Astrocyte of the cerebellum (primary cell): Measurements from ENCODE around the gene POFUT1.
A peak's percentile ranks its signal among the peaks of the same experiment; 100 is the strongest.

Experiments used
- DNase-seq: peaks from one replicate; pipeline ENCODE4 v3.0.0-alpha.2; 2011; ENCODE audit warnings: low read depth
- H3K4me3 ChIP-seq: 2 replicates; pipeline ENCODE4 v1.5.1; 2011; ENCODE audit warnings: mild to moderate bottlenecking, low read depth, low read length, moderate library complexity
- in situ Hi-C: cut with HindIII; loops from 2 replicates; pipeline ENCODE4 v1.10.0; 2017; ENCODE audit warnings: low sequenced_read_pairs
- TF ChIP-seq, protein P1 (sequence below): IDR thresholded peaks from 2 replicates; pipeline ENCODE4 v1.5.1; 2012; ENCODE audit warnings: low read length, low read depth, moderate library complexity, mild to moderate bottlenecking; ENCODE audit errors: missing control alignments

POFUT1 gene

DNA sequence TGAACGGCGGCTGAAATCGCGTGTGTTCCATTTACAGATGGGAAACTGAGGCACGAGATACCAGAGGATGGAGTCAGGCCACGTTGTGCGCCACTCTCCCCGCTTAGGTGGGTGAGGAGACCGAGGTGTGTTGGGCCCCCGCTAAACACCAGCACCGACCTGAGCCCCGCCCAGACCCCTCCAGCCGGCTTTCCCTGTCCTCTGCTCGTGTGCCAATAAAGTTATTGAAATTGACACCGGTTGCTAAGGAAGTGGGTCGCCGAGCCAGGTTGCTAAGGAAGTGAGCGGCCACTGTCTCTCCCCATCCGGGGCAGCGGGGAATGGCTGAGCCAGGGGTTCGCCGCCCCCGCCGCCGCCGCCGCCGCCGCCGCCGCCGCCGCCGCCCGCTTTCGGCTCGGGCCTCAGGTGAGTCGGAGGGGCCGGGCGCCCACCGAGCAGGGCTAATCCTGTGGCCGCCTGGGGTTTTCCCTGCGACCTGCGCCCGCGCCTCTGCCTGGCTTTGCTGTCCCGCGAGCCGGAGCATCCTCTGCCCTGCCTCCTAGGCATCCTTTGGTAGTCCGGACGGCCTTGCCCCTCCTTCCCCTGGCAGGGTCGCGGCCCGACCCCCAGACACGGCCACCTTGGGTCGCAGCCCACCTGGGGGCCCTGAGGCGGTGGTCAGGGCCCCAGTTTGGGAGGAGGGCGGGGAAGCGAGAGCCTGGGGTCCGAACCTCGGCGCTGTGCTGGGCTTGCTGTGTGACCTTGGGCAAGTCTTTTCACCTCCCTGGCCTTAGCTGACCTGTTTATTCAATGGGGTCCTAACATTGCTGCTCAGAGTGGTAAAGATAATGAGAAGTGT is 69.9 kb downstream of the POFUT1 start, which contains the start of gene KIF3B:
KIF3B (plus strand) TSS at position 291 of the 838 bp plus-strand sequence. CDS start 32,127 bp downstream, outside the sequence.
- peak; percentile 75 for DNase-seq
- TF ChIP-seq, protein P1, sequence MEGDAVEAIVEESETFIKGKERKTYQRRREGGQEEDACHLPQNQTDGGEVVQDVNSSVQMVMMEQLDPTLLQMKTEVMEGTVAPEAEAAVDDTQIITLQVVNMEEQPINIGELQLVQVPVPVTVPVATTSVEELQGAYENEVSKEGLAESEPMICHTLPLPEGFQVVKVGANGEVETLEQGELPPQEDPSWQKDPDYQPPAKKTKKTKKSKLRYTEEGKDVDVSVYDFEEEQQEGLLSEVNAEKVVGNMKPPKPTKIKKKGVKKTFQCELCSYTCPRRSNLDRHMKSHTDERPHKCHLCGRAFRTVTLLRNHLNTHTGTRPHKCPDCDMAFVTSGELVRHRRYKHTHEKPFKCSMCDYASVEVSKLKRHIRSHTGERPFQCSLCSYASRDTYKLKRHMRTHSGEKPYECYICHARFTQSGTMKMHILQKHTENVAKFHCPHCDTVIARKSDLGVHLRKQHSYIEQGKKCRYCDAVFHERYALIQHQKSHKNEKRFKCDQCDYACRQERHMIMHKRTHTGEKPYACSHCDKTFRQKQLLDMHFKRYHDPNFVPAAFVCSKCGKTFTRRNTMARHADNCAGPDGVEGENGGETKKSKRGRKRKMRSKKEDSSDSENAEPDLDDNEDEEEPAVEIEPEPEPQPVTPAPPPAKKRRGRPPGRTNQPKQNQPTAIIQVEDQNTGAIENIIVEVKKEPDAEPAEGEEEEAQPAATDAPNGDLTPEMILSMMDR, result no peak
- H3K4me3 ChIP-seq, result peak within 1 kb of the TSS; percentile 94
- in situ Hi-C loops, result loop anchor here (5.0 kb wide), 2 partner anchors 65 to 100 kb away; no protein-coding TSS in a partner anchor

DNA sequence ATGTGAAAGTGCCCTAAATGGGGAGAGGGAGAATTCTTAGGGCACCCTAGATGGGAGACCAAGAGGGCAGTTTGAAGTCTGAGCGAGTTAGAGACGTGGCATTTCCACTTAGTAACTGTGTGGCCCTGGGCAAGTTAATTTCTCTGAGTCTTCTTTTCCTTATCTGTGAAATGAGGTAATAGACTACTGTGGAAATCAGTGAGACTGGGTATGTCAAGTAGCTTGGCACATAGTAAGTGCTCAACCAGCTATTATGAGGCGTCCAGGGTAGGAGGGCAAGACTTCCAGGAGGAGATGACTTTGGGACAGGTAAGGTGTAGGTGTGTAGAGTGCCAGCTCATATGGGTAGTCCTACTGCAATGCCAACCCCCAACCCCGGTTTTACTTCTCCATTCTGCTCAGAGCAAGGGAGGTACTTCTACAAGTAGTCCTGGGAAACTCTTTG is 70.5 kb downstream of the POFUT1 start:
- in situ Hi-C loops, result loop anchor here (5.0 kb wide), 2 partner anchors 66 to 99 kb away; no protein-coding TSS in a partner anchor
- TF ChIP-seq, protein P1, result no peak
- peak overlapping the region; percentile 94 for H3K4me3 ChIP-seq
- DNase-seq, result no peak

DNA sequence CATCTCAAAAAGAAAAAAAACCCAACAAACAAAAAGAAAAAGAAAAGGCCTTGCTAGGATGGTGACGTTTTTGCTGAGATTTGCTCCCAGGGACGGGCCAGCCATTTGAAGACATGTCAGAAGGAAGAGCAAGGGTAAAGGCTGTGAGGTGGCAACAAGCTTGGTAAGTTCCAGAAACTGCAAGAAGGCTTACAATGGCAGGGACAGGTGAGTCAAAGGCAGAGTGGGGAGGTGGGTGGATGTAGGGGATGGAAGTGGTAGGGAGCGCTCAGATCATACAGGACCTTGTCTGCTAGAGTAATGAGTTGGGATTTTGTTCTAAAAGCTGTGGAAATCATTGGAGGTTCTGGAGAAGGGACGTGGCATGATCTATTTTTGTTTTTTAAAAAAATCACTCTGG is 74.0 kb downstream of the POFUT1 start:
- no peak overlapping the region for H3K4me3 ChIP-seq
- DNase-seq, result no peak
- TF ChIP-seq, protein P1, result no peak
- in situ Hi-C loops, result loop anchor here (5.0 kb wide), 1 partner anchor 36 kb away; no protein-coding TSS in a partner anchor

DNA sequence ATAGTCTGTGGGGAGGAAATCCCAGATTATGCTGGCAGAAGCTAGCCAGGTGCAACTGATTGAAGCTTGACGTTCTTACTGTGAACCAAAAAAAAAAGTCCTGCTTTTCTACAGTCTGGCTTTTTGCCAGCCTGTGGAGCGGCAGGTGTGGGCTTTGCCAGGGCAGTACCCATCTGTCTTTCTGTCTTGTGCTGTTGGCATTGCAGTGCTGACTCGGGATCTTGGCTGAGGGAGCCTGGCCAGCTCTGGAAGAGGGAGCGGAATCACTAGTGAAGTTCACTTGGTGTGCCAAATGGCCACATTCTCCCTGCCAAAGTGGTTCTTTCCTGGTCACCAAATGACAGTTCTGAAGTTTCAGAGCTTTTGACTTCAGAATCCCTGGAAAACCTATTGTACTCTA is 74.8 kb downstream of the POFUT1 start:
- in situ Hi-C loops, result loop anchor here (5.0 kb wide), 1 partner anchor 35 kb away; no protein-coding TSS in a partner anchor

DNA sequence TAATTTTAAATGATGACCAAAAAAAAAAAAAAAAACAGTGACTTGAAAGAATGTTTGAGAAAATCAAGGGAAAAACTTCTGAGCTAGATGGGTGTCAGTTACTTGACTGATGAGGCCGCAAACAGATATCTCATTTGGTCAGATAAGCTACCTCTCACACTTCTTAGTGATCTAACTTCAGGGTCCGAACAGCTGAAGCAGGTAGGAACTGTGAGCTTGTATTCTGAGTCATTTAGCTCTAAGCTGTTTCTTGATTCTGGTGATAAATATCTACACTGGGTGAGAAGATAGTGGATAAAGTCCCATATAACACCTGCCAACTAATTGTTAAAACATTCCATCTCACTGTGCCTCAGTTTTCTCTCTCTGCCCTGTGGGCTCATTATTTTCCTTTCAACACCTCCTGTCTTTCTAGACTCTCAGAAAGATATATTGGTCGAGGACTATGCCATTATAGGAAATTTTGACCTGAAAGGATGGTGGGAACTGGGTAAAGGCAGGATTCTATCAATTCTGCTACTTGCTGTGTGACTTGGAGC is 77.5 kb downstream of the POFUT1 start:
- no peak for DNase-seq
- TF ChIP-seq, protein P1, result no peak
- in situ Hi-C loops, result no loop called here
- H3K4me3 ChIP-seq, result no peak overlapping the region

More for the DNA sequence above, 74.8 kb downstream of the POFUT1 start:
- no peak for DNase-seq
- TF ChIP-seq, protein P1, result no peak
- H3K4me3 ChIP-seq, result no peak overlapping the region

DNA sequence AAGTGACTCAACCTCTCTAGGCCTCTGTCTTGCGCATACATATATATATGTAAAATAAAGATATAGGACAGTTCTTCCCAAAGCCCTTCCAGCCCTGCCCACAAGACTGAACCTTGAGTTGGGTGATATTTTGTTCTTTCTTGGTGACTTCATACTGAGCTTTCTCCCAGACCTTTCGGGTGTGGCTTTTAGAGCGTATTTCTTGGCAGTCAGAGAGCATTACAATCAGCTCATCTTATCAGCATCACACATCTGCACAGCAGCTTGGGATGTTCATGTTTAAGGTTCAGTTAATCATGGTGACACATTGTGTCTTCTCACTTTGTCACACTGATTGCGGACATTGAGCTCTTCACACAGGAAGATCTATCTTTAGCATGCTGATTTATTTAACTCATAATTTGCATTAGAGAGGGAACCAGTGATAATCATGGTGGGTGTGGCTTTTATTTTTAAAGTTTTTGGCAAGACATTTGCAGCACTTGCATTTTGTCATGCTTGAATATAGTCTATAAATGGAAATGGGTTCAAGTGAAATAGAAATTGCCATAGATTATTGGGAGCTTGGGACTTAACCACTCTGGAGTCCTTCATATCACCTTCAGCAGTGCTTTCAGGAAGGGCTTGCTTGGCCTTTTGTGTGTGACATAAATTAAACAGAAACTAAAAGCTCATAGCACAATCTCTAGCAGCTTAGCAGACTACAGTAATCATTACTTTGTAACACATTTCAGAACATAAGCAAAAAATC is 78.1 kb downstream of the POFUT1 start:
- no peak for DNase-seq
- in situ Hi-C loops, result no loop called here
- TF ChIP-seq, protein P1, result no peak
- H3K4me3 ChIP-seq, result no peak overlapping the region
